Measurements from ENCODE around the gene HID1.
"Not testable (repeated sequence)": the region's sequence is repeated elsewhere in the genome, so short reads cannot be mapped to it uniquely, and the experiment has no call there.

HID1 gene

GRCh38 chr17:74972107-74972972 is at the start of gene HID1:
HID1 (minus strand) TSS chr17:74972759; CDS start chr17:74972656, 103 bp downstream.
- peak; percentile 80 for DNase-seq

GRCh38 chr17:75020331-75021110 is 48.0 kb upstream of the HID1 start:
- no peak for DNase-seq

- DNase-seq = no peak
Observed at GRCh38 chr17:75019710-75020109, 47.2 kb upstream of the HID1 start.

GRCh38 chr17:75019146-75019545 is 46.6 kb upstream of the HID1 start:
- DNase-seq = no peak

- DNase-seq = no peak
Observed at GRCh38 chr17:75013092-75013559, 40.6 kb upstream of the HID1 start.

GRCh38 chr17:75012346-75013091 is 40.0 kb upstream of the HID1 start, which contains the start of gene MRPL58:
MRPL58 (plus strand) TSS chr17:75012670; CDS start chr17:75012687, 17 bp downstream.
- DNase-seq = peak; percentile 85

GRCh38 chr17:75012096-75012345 is 39.5 kb upstream of the HID1 start:
- DNase-seq = no peak

- DNase-seq = no peak
Observed at GRCh38 chr17:75011401-75012095, 39.0 kb upstream of the HID1 start.

GRCh38 chr17:75010683-75011400 is 38.3 kb upstream of the HID1 start:
- no peak for DNase-seq

- no peak for DNase-seq
Observed at GRCh38 chr17:75009139-75009724, 36.7 kb upstream of the HID1 start.

- DNase-seq = no peak
Observed at GRCh38 chr17:75008373-75008772, 35.8 kb upstream of the HID1 start.

- no peak for DNase-seq
Observed at GRCh38 chr17:75006653-75007052, 34.1 kb upstream of the HID1 start.

- DNase-seq = not testable (repeated sequence)
Observed at GRCh38 chr17:75006084-75006483, 33.5 kb upstream of the HID1 start.

GRCh38 chr17:75005291-75005690 is 32.7 kb upstream of the HID1 start:
- DNase-seq = no peak

GRCh38 chr17:75004371-75004770 is 31.8 kb upstream of the HID1 start:
- DNase-seq = no peak

- DNase-seq = no peak
Observed at GRCh38 chr17:75003957-75004355, 31.4 kb upstream of the HID1 start.

GRCh38 chr17:75003070-75003956 is 30.8 kb upstream of the HID1 start:
- no peak for DNase-seq

GRCh38 chr17:75001915-75002843 is 29.6 kb upstream of the HID1 start:
- DNase-seq = no peak

GRCh38 chr17:74999523-74999922 is 27.0 kb upstream of the HID1 start:
- DNase-seq = no peak
